SU-DHL-6 (cell line): ENCODE measurements around the gene ST8SIA4.
"Not testable (repeated sequence)": the region's sequence is repeated elsewhere in the genome, so short reads cannot be mapped to it uniquely, and the experiment has no call there.

Experiments
- H2AFZ ChIP-seq: fragments of 200-600 bp; sonication (generic); 2 replicates; pipeline ENCODE4 v1.6.1; 2014; ENCODE audit warnings: low read depth, mild to moderate bottlenecking, moderate library complexity, mixed read lengths, antibody characterized with exemption, low read length; ENCODE audit not compliant: severe bottlenecking
- H3F3A ChIP-seq: fragments of 200-600 bp; shearing (Covaris generic); 2 replicates; pipeline ENCODE4 v1.6.0; 2016; ENCODE audit warnings: antibody characterized with exemption, mild to moderate bottlenecking; ENCODE audit not compliant: insufficient read depth
- H3K27ac ChIP-seq: fragments of 200-600 bp; sonication (generic); 2 replicates; pipeline ENCODE4 v1.5.1; 2016; ENCODE audit warnings: low read depth, mild to moderate bottlenecking, low read length, moderate library complexity, mixed read lengths
- H3K27me3 ChIP-seq: fragments of 200-600 bp; sonication (generic), shearing (Covaris generic); 2 replicates; pipeline ENCODE4 v1.6.0; 2014; ENCODE audit warnings: mild to moderate bottlenecking, low read length
- H3K36me3 ChIP-seq: fragments of 200-600 bp; sonication (generic); 2 replicates; pipeline ENCODE4 v1.6.1; 2014; ENCODE audit warnings: mild to moderate bottlenecking, low read length, mixed read lengths
- H3K4me2 ChIP-seq: fragments of 300-600, 200-600 bp; shearing (Covaris generic), sonication (generic); 2 replicates; pipeline ENCODE4 v1.6.0; 2014; ENCODE audit warnings: low read length, low read depth, mild to moderate bottlenecking; ENCODE audit not compliant: poor library complexity, severe bottlenecking
- H3K4me3 ChIP-seq: fragments of 200-600 bp; sonication (generic); 2 replicates; pipeline ENCODE4 v1.5.1; 2014; ENCODE audit warnings: antibody characterized with exemption, low read length, mild to moderate bottlenecking, mixed read lengths; ENCODE audit not compliant: insufficient read depth, poor library complexity, severe bottlenecking
- H3K79me2 ChIP-seq: fragments of 200-600 bp; sonication (generic); 2 replicates; pipeline ENCODE4 v1.6.1; 2014; ENCODE audit warnings: mild to moderate bottlenecking, low read length, moderate library complexity; ENCODE audit not compliant: insufficient read depth
- H3K9ac ChIP-seq: fragments of 200-600 bp; sonication (generic); 2 replicates; pipeline ENCODE4 v1.7.0; 2014; ENCODE audit warnings: mild to moderate bottlenecking, low read length
- H3K9me2 ChIP-seq: fragments of 200-600 bp; sonication (generic); replicated peaks from 2 replicates; pipeline ENCODE4 v1.6.1; 2014; ENCODE audit warnings: low read length; ENCODE audit not compliant: insufficient read depth
- H3K9me3 ChIP-seq: fragments of 200-600 bp; sonication (generic); 2 replicates; pipeline ENCODE4 v1.6.1; 2014; ENCODE audit warnings: low read length, mixed read lengths; ENCODE audit not compliant: insufficient read depth
- H4K20me1 ChIP-seq: fragments of 200-600 bp; sonication (generic); 2 replicates; pipeline ENCODE4 v1.6.1; 2014; ENCODE audit warnings: low read depth, mild to moderate bottlenecking, antibody characterized with exemption, low read length, moderate library complexity, mixed read lengths
- CTCF ChIP-seq: fragments of 200-600 bp; sonication (generic); IDR thresholded peaks from one replicate; pipeline ENCODE4 v1.5.1; 2017; ENCODE audit warnings: antibody characterized with exemption, mild to moderate bottlenecking, low read length, moderate library complexity; ENCODE audit not compliant: insufficient read depth, poor library complexity, severe bottlenecking
- EZH2phosphoT487 ChIP-seq: fragments of 200-600 bp; sonication (generic), shearing (Covaris generic); conservative IDR thresholded peaks from 2 replicates; pipeline ENCODE4 v1.6.1; 2018; ENCODE audit warnings: mild to moderate bottlenecking, antibody characterized with exemption, low read length, moderate library complexity, mixed read lengths

Gene ST8SIA4

GRCh38 chr5:100789694-100790093 lies 113.4 kb downstream of the ST8SIA4 start:
- TF ChIP-seq EZH2phosphoT487, result no peak
- no peak for TF ChIP-seq CTCF
- Histone ChIP-seq H3K79me2 (no peaks in the 10 kb centered on the region), H3F3A (peaks cover 29% of the 10 kb centered on the region), H3K36me3 (no peaks in the 10 kb centered on the region; the same call in 1 of the 2 replicates), H2AFZ (peak overlapping the region; percentile 62), H3K4me2 (peak overlapping the region; percentile 54), H4K20me1 (no peaks in the 10 kb centered on the region), H3K9me3 (peaks cover 17% of the 10 kb centered on the region; the same call in 1 of the 2 replicates), H3K27ac (peak overlapping the region; percentile 86), H3K9me2 (no peaks in the 10 kb centered on the region), H3K4me3 (peak overlapping the region; percentile 2), H3K27me3 (no peaks in the 10 kb centered on the region), H3K9ac (peak overlapping the region; percentile 45)

DNA sequence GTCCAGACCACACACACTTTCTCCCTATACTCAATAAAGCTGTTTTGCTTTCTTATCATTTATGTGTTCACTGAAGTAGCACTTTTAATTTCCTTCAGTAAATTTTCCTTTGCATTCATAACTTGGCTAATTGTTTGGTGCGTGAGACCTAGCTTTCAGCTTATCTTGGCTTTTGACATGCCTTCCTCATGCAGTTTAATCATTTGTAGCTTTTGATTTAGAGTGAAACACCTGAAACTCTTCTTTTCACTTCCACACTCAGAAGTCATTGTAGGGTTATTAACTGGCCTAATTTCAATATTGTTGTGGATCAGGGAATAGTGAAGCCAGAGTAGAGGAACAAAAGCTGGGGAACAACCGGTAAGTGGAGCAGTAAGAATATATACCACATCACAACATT lies 114.7 kb downstream of the ST8SIA4 start:
- peaks cover 4% of the 10 kb centered on the region; the same call in 1 of the 2 replicates for H3K9me3 ChIP-seq
- no peak for TF ChIP-seq CTCF
- no peak for TF ChIP-seq EZH2phosphoT487
- peaks cover 29% of the 10 kb centered on the region for H3F3A ChIP-seq
- H3K27ac ChIP-seq, result peak overlapping the region; percentile 86
- peak overlapping the region; percentile 72 for H2AFZ ChIP-seq
- no peaks in the 10 kb centered on the region for H3K79me2 ChIP-seq
- peak overlapping the region; percentile 39 for H3K9ac ChIP-seq
- no peaks in the 10 kb centered on the region for H3K27me3 ChIP-seq
- H3K36me3 ChIP-seq, result no peaks in the 10 kb centered on the region
- H3K4me3 ChIP-seq, result no peak overlapping the region
- H3K4me2 ChIP-seq, result peak overlapping the region; percentile 54
- H4K20me1 ChIP-seq, result no peaks in the 10 kb centered on the region
- no peaks in the 10 kb centered on the region for H3K9me2 ChIP-seq

- Histone ChIP-seq H3K4me3 (no peak overlapping the region), H3K4me2 (peak overlapping the region; percentile 54), H3F3A (peaks cover 29% of the 10 kb centered on the region), H4K20me1 (no peaks in the 10 kb centered on the region), H3K9me3 (no peaks in the 10 kb centered on the region), H3K36me3 (no peaks in the 10 kb centered on the region), H3K9me2 (no peaks in the 10 kb centered on the region), H3K27ac (peak overlapping the region; percentile 86), H3K27me3 (no peaks in the 10 kb centered on the region), H3K79me2 (no peaks in the 10 kb centered on the region), H3K9ac (peak overlapping the region; percentile 39; the same call in 1 of the 2 replicates), H2AFZ (no peak overlapping the region)
- no peak for TF ChIP-seq CTCF
- no peak for TF ChIP-seq EZH2phosphoT487
Measured at GRCh38 chr5:100787648-100788047, 115.4 kb downstream of the ST8SIA4 start.

GRCh38 chr5:100785536-100785935 lies 117.5 kb downstream of the ST8SIA4 start:
- not testable (repeated sequence) for H3K27ac ChIP-seq, H2AFZ ChIP-seq, H3K79me2 ChIP-seq, H3K4me3 ChIP-seq, H3K4me2 ChIP-seq, H3K36me3 ChIP-seq, H3K9ac ChIP-seq, H3K9me3 ChIP-seq, H3K9me2 ChIP-seq, H4K20me1 ChIP-seq, H3K27me3 ChIP-seq
- peaks cover 24% of the 10 kb centered on the region for H3F3A ChIP-seq
